GM10248 (cell line): ENCODE results near the gene RUVBL2.

ENCODE experiments used
- CTCF ChIA-PET: fragments of 300-600 bp; sonication (Branson Sonifier 250); formaldehyde crosslinking; extraction: SDS; loops from one replicate; lab custom pipeline; 2021; ENCODE audit warnings: antibody characterized with exemption; lab: Yijun Ruan, JAX
- POLR2A ChIA-PET: fragments of 350-650 bp; sonication (Branson Sonifier 250); formaldehyde crosslinking; extraction: SDS; loops from one replicate; lab custom pipeline; 2020; ENCODE audit warnings: antibody characterized with exemption; lab: Yijun Ruan, JAX
- DNase-seq: peaks from one replicate; pipeline ENCODE4 v3.0.0; 2012; ENCODE audit errors: extremely low spot score
- CTCF ChIP-seq: IDR thresholded peaks from 2 replicates; pipeline ENCODE4 v1.5.1; 2012; ENCODE audit warnings: mild to moderate bottlenecking, low read depth; ENCODE audit errors: extremely low read depth, missing control alignments, control extremely low read depth

Gene RUVBL2

GRCh38 chr19:49011194-49011593 is 17.5 kb downstream of the RUVBL2 start:
- no peak for TF ChIP-seq CTCF
- DNase-seq, result no peak
- ChIA-PET POLR2A (no interaction called here), CTCF (interaction anchor here (3.5 to 3.9 kb wide), 2 partner anchors 12 to 13 kb away, joined by 36 to 45 read pairs; no protein-coding TSS in a partner anchor)

- no peak for TF ChIP-seq CTCF
These were observed 20.6 kb downstream of the RUVBL2 start for GRCh38 chr19:49014123-49014869.

GRCh38 chr19:49014870-49015255 is 21.2 kb downstream of the RUVBL2 start:
- DNase-seq, result no peak
- CTCF ChIA-PET, result interaction anchor here (1.5 to 3.5 kb wide), 3 partner anchors 15 to 22 kb away, joined by 4 to 36 read pairs (median 8); partner anchors contain the start of genes GYS1 and RUVBL2
- POLR2A ChIA-PET, result no interaction called here
- TF ChIP-seq CTCF, result no peak

More at GRCh38 chr19:49014123-49014869, 20.6 kb downstream of the RUVBL2 start:
- CTCF ChIA-PET, result interaction anchor here (1.5 to 3.5 kb wide), 2 partner anchors 15 to 21 kb away, joined by 8 to 36 read pairs; partner anchors contain the start of genes GYS1 and RUVBL2
- DNase-seq, result no peak
- POLR2A ChIA-PET, result interaction anchor here (0.6 to 0.8 kb wide), 3 partner anchors 10 to 431 kb away, joined by 3 to 7 read pairs (median 6); no protein-coding TSS in a partner anchor

GRCh38 chr19:49016067-49016839 is 22.6 kb downstream of the RUVBL2 start:
- ChIA-PET CTCF (interaction anchor here (0.5 to 1.6 kb wide), 2 partner anchors 16 to 44 kb away, joined by 3 to 4 read pairs; no protein-coding TSS in a partner anchor), POLR2A (interaction anchor here (0.6 kb wide), 2 partner anchors 23 to 135 kb away, joined by 3 to 4 read pairs; partner anchors contain the start of gene RUVBL2)
- no peak for TF ChIP-seq CTCF
- no peak for DNase-seq

GRCh38 chr19:49017041-49017665 is 23.5 kb downstream of the RUVBL2 start, which contains the start of gene LHB:
Gene LHB, minus strand, starts transcription at chr19:49017091. Its CDS starts 10 bp downstream, at chr19:49017081.
- ChIA-PET POLR2A (interaction anchor here (0.6 kb wide), 1 partner anchor 142 kb away, joined by 6 read pairs; no protein-coding TSS in a partner anchor), CTCF (interaction anchor here (1.1 to 3.6 kb wide), 5 partner anchors 9 to 24 kb away, joined by 4 to 28 read pairs (median 12); partner anchors contain the start of genes GYS1 and RUVBL2)
- DNase-seq, result no peak
- TF ChIP-seq CTCF, result no peak
